ENCODE results near the gene GALT.
A peak's percentile ranks its signal among the peaks of the same experiment; 100 is the strongest.

GALT gene

GRCh38 chr9:34646211-34647083, at the start of gene GALT:
Gene GALT (plus strand): TSS chr9:34646675. CDS start chr9:34646705, 30 bp downstream.
- peak; percentile 64 for DNase-seq

DNA sequence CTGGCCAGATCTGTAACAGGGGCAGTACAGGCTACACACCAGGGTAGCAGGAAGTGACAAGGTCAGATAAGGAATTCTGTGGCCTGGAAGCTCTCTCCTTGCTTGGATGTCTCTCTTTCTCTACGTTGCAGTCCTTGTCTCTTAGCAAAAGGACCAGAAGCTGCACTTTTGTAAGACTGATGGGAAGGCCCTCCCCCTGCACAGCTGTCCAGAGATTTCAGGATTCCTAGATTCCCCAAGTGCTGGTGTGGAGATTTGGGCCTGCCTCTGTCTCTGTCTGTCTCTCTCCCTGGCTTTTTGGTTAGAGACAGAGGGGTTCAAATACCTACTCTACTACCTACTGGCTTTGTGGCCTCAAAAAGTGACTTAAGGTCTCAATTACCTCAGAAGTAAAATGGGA, 46.9 kb upstream of the GALT start:
- DNase-seq: no peak

DNA sequence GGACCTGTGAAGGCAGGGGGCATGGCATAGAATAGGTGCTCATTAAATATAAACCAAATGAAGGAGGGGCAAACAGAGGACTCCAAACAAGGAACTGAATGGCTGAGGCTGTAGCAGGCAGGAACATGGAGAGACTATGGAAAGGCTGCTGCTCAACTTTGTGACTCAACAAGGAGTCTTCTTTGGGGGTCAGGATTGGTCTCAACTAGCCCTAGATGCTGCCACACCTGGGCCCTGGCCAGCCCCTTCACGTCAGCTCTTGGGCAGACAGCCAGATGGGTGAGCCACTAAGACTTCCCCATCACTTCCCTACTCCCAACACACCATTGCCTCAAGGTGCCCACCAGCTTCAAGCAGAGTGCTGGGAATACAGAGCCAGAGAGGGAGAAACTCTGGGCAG, 45.6 kb upstream of the GALT start:
- no peak for DNase-seq

DNA sequence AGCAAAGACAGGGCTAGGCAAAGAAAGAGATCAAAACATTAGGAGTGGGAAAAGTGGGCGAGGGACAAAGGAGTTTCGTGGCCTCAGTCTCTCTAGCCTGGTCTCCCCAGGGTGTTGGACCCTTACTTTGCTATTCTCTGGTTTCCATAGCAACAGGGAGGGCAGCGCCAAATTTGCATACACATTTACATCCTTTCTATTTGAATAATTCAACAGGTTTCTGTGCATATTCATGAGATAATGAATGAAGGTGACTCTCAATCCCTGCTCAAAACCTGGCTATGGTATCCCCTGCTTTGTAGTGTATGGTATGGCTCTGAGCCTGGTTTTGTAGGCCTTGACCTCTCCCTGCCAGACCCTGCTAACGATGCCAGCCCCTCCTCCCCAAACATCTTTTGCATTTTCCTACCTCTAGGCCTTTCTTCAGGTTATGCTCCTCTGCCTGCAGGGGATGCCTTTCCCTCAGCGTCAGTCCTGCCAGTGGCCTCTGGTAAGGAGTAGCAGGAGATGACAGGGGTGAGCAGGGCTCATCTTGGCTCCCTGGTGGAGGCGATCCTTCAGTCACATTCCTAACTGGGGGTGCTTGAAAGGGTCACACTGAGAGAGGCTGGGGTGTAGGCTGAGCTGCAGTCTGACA, 44.4 kb upstream of the GALT start:
- DNase-seq: no peak

- DNase-seq: peak; percentile 68
Measured at GRCh38 chr9:34603610-34604231, 42.8 kb upstream of the GALT start.

- DNase-seq: no peak
Measured at GRCh38 chr9:34606190-34606589, 40.3 kb upstream of the GALT start.

DNA sequence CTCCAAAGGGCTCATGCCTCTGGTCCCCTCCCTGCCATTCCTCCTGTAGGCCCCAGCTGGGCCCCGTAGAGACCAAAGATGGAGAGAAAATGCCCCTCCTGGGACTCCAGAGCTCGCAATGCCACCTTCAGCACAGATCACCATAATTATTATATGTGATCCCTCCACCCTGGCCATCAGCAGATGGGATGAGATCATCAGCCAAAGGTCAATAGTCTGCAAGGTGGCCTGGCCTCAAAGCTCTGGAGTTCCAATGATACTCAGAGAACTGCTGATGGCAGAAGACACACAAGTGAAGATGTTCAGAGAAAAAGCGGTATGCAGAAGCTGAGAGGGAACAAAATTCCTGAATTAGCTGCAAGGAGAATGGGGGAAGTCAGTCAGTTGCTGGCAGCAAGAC, 39.6 kb upstream of the GALT start:
- no peak for DNase-seq

GRCh38 chr9:34607331-34607730, 39.1 kb upstream of the GALT start:
- DNase-seq: no peak

GRCh38 chr9:34610434-34611206, 35.9 kb upstream of the GALT start:
- no peak for DNase-seq

- no peak for DNase-seq
Measured at GRCh38 chr9:34611251-34611810, 35.1 kb upstream of the GALT start.

DNA sequence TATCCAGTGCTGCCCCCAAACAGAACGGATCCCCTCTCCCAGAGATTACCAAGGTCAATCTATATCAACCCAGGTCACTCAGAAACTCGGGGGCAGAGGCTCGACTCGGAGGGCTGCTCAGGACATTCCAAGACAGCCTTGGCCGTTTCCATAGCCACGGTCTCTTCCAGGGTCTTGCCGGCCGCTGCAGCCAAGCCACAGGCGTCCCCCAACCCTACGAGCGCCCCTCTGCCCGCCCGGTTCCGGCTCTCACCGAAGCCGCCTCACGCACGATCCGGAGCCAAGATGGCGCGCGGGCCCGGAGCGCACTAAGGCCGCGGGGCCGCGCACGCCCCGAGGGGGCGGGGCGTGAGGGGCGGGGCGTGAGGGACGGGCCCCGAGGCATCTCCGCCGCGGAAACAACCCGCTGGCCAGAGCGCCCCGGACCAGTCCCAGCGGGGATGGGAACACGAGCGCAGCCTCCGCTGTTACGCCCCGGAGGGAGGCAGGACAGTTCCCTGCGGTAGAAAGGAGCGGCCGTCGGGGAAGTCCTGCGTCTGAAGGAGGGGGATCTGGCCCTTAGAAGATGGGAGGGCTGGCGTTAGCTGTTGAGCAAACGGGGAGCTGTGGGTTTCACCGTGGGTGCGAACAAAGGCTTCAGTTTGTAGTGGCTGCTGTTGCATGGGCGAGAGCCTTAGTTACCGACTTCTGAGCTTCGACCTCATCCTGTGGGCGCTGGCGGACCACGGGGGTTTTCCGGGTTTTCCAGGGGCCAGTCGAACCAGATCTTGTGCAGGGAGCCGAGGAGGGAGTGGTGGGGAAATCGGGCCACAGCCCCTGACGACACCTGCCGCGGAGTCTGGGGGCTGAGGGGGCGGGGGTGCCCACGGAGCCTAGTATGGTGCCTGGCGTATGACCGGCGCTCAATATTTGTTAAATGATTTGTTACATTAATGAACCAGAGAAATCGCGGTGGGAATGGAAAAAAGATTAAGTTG, 34.4 kb upstream of the GALT start, which contains the start of gene RPP25L:
Gene RPP25L (minus strand): TSS at position 287 of the 977 bp plus-strand sequence. CDS start 801 bp downstream, outside the sequence.
- DNase-seq: peak; percentile 70

GRCh38 chr9:34612788-34613390, 33.6 kb upstream of the GALT start:
- peak; percentile 36 for DNase-seq

GRCh38 chr9:34615132-34615531, 31.3 kb upstream of the GALT start:
- no peak for DNase-seq

DNA sequence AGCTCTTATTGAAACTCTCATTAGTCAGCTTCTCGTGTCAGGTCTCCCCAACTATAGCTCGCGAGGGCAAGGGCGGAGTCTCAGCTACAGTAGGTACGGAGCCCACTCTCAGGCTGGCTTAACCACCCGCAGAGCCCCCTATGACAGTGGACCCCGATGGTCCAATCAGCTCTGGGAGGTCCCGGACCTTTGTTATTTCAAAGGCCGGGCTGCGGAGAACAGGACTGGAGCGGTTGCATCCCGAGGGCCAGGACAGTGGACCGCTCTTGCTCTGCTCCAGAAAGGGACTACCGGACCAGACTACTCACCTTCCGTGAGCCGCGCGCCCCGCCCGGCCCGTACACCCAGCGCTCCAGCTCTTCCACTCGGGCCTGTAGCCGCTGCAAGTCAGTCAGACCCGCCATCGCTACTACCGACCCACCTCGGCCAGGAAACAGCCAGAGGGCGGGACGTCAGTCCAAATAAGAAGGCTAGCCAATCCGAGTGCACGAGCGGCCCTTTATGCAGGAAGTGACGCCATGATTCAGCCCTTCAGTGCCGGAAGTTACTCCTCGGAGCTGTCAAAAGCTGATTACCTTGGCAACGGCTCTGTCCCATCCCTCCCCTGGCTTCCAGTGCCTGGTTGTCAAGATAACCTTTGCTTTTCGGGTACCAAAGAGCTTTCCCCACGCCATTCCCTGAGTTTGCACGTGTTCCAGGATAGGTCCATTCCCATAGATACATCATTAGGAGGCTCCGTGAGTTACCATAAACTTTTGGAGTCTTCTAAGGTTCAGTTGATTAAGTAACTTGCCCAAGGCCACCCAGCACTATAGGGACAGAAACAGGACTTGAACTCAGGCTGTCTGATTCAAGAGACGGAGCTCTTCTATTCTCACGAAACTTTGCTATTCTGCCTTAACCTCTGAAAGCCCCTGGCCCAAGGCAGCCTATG, 26.1 kb upstream of the GALT start, which contains the start of gene DCTN3:
Gene DCTN3 (minus strand): TSS at position 435 of the 934 bp plus-strand sequence. CDS start 31 bp downstream, at position 404.
- DNase-seq: peak; percentile 98

DNA sequence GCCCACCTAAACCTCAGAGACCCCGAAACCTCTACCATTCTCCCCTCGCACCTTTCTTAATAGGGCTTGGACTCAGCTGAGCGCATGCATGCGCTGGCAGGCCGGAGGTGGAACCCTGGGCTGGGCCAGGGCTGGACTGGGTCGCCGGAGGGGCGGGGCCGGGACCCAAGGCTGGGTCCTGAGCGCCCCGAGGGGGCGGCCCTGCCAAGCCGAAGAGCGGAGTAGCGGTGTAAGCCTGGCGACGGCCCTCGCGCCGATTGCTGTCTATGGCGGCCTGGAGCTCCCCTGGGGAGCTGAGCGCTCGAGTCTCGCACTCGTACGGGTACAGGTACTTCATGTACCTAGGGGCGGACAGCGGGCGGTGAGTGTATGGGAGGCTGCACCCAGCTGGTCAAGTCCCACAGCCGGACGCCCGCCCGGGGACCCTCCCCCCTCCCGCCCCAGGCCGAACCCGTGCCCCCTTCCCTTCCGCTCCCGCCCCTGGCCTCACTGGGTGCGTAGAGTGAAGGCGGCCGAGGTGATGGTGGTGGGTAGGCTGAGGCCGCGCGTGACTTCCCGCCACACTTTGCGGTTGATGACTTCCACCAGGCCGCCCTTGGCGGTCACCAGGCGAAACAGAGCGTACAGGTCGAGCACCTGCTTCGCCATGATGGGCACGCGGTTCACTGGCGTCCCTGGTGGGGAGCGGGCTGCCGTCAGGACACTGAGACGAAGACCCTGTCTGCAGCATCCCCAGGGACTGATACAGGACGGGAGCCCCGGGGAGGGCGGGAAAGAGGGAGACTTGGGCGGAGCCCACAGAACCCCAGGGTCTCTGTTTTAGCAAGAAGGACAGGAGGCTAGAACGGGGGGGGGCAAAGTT, 22.9 kb upstream of the GALT start:
- DNase-seq: no peak

DNA sequence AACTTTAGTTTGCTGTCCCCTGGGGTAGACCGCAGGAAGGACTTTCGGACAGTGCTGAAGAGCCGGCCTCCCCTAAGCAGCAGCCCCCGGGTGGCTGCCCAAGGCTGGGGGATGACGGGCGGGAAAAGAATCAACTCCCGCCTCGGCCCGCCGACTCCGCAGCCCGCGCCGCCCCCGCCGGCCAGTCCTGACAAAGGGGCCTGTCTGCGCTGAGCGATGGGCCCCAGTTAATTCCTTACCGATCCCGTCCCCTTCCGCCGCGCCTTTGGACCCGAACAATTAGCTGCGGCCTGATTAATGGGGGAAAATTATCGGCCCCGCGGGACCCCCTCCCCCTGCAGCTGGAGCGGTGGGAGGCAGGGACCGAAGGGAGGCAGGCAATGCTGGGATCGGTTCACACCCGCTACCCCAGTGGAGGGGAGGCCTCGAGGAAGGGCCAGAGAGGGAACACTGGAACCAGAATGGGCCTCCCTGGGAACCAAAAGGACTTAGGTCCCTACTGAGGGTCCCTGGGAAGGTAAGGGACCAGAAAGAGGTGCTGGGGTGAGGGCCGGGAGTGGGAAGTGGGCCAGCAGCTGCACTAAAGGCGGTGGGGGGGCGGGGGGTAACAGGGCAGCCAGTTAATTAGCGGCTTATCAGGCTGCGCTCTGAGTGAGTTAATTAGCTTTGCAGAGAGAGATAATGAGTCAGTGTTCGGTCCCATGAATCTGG, 21.8 kb upstream of the GALT start:
- DNase-seq: no peak

DNA sequence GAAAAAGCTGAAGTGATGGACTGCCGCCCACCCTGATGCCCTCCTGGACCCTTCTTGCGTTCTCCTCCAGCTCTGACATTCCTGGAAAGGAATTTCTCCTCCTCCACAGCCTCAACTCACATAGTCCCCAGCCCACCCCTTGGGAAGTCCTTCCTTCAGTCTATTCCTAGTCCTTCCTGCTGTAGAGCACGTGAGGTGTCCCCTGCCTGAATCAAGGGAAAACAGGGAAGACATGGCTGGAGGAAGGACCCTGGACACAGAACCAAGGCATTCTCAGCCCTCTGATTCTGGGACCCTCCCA, 21.3 kb upstream of the GALT start:
- no peak for DNase-seq

Data from amniotic stem cell (primary cell).